Measurements from ENCODE around the gene PDYN.

- TF ChIP-seq CTCF (IDR thresholded peaks at IDR 0.05; ENCODE audit: low read depth, low read length, poor library complexity, severe bottlenecking) (peak; percentile 95), EZH2phosphoT487 (IDR thresholded peaks at IDR 0.05; ENCODE audit: borderline replicate concordance, low read length) (no peak)
Observed at GRCh38 chr20:1965520-1966351, 28.1 kb downstream of the PDYN start.
